ENCODE results near the gene MUC21.

The MUC21 gene

GRCh38 chr6:30942338-30943060 lies 41.0 kb upstream of the MUC21 start:
- H3K9me3 Mint-ChIP-seq, result no peaks in the 10 kb centered on the region
- TF ChIP-seq, protein P1, sequence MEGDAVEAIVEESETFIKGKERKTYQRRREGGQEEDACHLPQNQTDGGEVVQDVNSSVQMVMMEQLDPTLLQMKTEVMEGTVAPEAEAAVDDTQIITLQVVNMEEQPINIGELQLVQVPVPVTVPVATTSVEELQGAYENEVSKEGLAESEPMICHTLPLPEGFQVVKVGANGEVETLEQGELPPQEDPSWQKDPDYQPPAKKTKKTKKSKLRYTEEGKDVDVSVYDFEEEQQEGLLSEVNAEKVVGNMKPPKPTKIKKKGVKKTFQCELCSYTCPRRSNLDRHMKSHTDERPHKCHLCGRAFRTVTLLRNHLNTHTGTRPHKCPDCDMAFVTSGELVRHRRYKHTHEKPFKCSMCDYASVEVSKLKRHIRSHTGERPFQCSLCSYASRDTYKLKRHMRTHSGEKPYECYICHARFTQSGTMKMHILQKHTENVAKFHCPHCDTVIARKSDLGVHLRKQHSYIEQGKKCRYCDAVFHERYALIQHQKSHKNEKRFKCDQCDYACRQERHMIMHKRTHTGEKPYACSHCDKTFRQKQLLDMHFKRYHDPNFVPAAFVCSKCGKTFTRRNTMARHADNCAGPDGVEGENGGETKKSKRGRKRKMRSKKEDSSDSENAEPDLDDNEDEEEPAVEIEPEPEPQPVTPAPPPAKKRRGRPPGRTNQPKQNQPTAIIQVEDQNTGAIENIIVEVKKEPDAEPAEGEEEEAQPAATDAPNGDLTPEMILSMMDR (IDR thresholded peaks at IDR 0.05), result peak; percentile 43
- no peak overlapping the region for H3K27ac Mint-ChIP-seq
- no peak overlapping the region for H3K4me3 Mint-ChIP-seq
- peaks cover 51% of the 10 kb centered on the region for H3K27me3 Mint-ChIP-seq (ENCODE audit: low read depth, poor library complexity)
- peak; percentile 91 for DNase-seq
- H3K36me3 Mint-ChIP-seq (ENCODE audit: low read depth), result no peaks in the 10 kb centered on the region
- H3K4me1 Mint-ChIP-seq, result peaks cover 6% of the 10 kb centered on the region

DNA sequence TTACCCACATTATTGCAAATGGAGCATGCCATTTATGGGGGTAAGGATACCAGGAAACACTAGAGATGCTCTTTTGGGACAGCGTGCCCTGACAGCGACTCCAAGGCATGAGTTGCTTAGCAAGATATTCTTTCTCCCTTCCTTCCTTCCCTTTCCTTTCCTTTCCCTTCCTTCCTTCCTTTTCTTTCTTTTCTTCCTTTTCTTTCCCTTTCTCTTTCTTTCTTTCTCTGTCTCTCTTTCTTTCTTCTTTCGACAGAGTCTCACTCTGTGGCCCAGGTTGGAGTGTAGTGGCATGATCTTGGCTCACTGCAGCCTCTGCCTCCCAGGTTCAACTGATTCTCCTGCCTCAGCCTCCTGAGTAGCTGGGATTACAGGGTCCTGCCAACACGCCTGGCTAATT lies 39.5 kb upstream of the MUC21 start:
- TF ChIP-seq, protein P1 (IDR thresholded peaks at IDR 0.05), result no peak
- no peaks in the 10 kb centered on the region for H3K36me3 Mint-ChIP-seq (ENCODE audit: low read depth)
- H3K27ac Mint-ChIP-seq, result no peak overlapping the region
- H3K9me3 Mint-ChIP-seq, result peaks cover 6% of the 10 kb centered on the region
- no peak for DNase-seq
- peaks cover 64% of the 10 kb centered on the region for H3K27me3 Mint-ChIP-seq (ENCODE audit: low read depth, poor library complexity)
- H3K4me1 Mint-ChIP-seq, result peaks cover 13% of the 10 kb centered on the region
- no peak overlapping the region for H3K4me3 Mint-ChIP-seq

- H3K27me3 Mint-ChIP-seq (ENCODE audit: low read depth, poor library complexity), result peaks cover 66% of the 10 kb centered on the region
- TF ChIP-seq, protein P1 (IDR thresholded peaks at IDR 0.05), result no peak
- no peak overlapping the region for H3K4me3 Mint-ChIP-seq
These were observed 38.2 kb upstream of the MUC21 start for GRCh38 chr6:30945281-30945680.

GRCh38 chr6:30947231-30947630 lies 36.3 kb upstream of the MUC21 start:
- Mint-ChIP-seq H3K36me3 (ENCODE audit: low read depth) (no peaks in the 10 kb centered on the region), H3K4me1 (peaks cover 13% of the 10 kb centered on the region), H3K9me3 (peaks cover 27% of the 10 kb centered on the region), H3K27me3 (ENCODE audit: low read depth, poor library complexity) (peaks cover 81% of the 10 kb centered on the region), H3K27ac (no peak overlapping the region), H3K4me3 (no peak overlapping the region)
- no peak for DNase-seq
- TF ChIP-seq, protein P1 (IDR thresholded peaks at IDR 0.05), result no peak

More at GRCh38 chr6:30945281-30945680, 38.2 kb upstream of the MUC21 start:
- peaks cover 13% of the 10 kb centered on the region for H3K4me1 Mint-ChIP-seq
- no peaks in the 10 kb centered on the region for H3K36me3 Mint-ChIP-seq (ENCODE audit: low read depth)
- H3K27ac Mint-ChIP-seq, result no peak overlapping the region
- peaks cover 16% of the 10 kb centered on the region for H3K9me3 Mint-ChIP-seq
- no peak for DNase-seq

GRCh38 chr6:30948811-30949210 lies 34.7 kb upstream of the MUC21 start:
- no peak overlapping the region for H3K4me3 Mint-ChIP-seq
- peaks cover 7% of the 10 kb centered on the region for H3K4me1 Mint-ChIP-seq
- TF ChIP-seq, protein P1 (IDR thresholded peaks at IDR 0.05), result no peak
- peaks cover 83% of the 10 kb centered on the region for H3K27me3 Mint-ChIP-seq (ENCODE audit: low read depth, poor library complexity)
- no peak overlapping the region for H3K27ac Mint-ChIP-seq
- peaks cover 27% of the 10 kb centered on the region for H3K9me3 Mint-ChIP-seq
- no peaks in the 10 kb centered on the region for H3K36me3 Mint-ChIP-seq (ENCODE audit: low read depth)
- DNase-seq, result no peak

- no peak for DNase-seq
- Mint-ChIP-seq H3K27me3 (ENCODE audit: low read depth, poor library complexity) (peaks cover 89% of the 10 kb centered on the region), H3K9me3 (peaks cover 27% of the 10 kb centered on the region), H3K4me3 (no peak overlapping the region), H3K4me1 (peaks cover 31% of the 10 kb centered on the region), H3K36me3 (ENCODE audit: low read depth) (no peaks in the 10 kb centered on the region), H3K27ac (no peak overlapping the region)
- TF ChIP-seq, protein P1 (IDR thresholded peaks at IDR 0.05), result no peak
These were observed 31.5 kb upstream of the MUC21 start for GRCh38 chr6:30951907-30952469.

Measured in nephron progenitor cell (in vitro differentiated cells).